COLO829 (cell line): Measurements from ENCODE around the gene CEP68.
"Not testable (repeated sequence)": the region's sequence is repeated elsewhere in the genome, so short reads cannot be mapped to it uniquely, and the experiment has no call there.

Experiments
- DNase-seq: peaks from one replicate; pipeline ENCODE4 v3.0.0; 2012; ENCODE audit warnings: low spot score

Gene CEP68

GRCh38 chr2:65130664-65131175, 74.5 kb downstream of the CEP68 start:
- no peak for DNase-seq

- not testable (repeated sequence) for DNase-seq
Measured at GRCh38 chr2:65132930-65133329, 76.7 kb downstream of the CEP68 start.

GRCh38 chr2:65133626-65134025, 77.4 kb downstream of the CEP68 start:
- DNase-seq: no peak

- DNase-seq: no peak
Measured at GRCh38 chr2:65134158-65134557, 77.9 kb downstream of the CEP68 start.

- no peak for DNase-seq
Measured at GRCh38 chr2:65136253-65136652, 80.0 kb downstream of the CEP68 start.
